ENCODE measurements around the gene ITGB8.

The ITGB8 gene

DNA sequence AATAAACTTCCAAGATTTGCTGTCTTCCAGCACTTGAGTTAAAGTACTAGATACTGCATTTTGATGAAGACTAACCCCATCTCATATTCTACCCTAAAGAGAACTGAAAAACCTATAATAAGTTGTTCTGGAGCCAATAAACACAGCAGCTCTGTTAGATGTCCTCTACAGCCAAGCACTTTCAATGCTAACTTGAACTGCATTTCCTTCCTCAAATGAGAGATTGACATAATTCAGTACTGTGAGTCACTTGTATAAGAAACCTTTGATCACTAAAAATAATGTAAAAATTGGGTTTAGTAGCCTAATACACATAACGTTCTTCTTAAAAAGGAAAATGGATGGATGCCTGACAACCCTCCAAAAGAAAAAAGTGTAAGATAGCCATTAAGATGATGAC lies 81.3 kb downstream of the ITGB8 start:
- H3K4me3 ChIP-seq, result no peak overlapping the region

DNA sequence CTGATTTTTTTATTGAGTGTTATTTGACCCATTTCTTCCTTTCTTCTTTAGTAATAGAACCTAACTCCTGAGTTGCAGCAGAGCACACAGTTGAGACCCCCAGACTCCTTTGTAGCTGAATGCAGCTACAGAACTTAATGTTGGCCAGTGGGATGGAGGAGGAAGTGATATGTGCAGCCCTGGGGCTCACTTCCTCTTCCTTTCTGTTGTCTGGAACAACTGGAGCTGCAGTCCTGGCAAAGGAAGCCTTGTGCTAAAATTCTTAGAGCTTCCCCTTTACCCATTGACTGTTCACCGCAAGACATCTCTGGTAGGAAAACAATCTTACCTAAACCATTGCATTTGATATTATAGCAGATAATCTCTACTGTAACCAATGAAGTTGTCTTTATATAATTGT lies 86.6 kb downstream of the ITGB8 start:
- Histone ChIP-seq H3K36me3 (ENCODE audit: insufficient read depth, low read length) (no peaks in the 10 kb centered on the region), H3K9me3 (ENCODE audit: low read depth, low read length) (no peaks in the 10 kb centered on the region), H3K4me3 (no peak overlapping the region), H3K27ac (no peak overlapping the region), H3K9ac (ENCODE audit: insufficient read length) (no peak overlapping the region)
- no peak for DNase-seq (ENCODE audit: low read depth, low spot score)
- TF ChIP-seq POLR2AphosphoS5 (IDR thresholded peaks at IDR 0.05; ENCODE audit: borderline replicate concordance, low read depth, low read length), result no peak
- no peak for TF ChIP-seq EZH2 (IDR thresholded peaks at IDR 0.05)
- no peak for TF ChIP-seq FOXP2 (optimal IDR thresholded peaks at IDR 0.05; ENCODE audit: control extremely low read depth, extremely low read length, insufficient read depth)

More for the DNA sequence above, 81.3 kb downstream of the ITGB8 start:
- DNase-seq (ENCODE audit: low read depth, low spot score), result no peak
- Histone ChIP-seq H3K9ac (ENCODE audit: insufficient read length) (no peak overlapping the region), H3K9me3 (ENCODE audit: low read depth, low read length) (no peaks in the 10 kb centered on the region), H3K36me3 (ENCODE audit: insufficient read depth, low read length) (no peaks in the 10 kb centered on the region), H3K27ac (no peak overlapping the region)
- no peak for TF ChIP-seq FOXP2 (optimal IDR thresholded peaks at IDR 0.05; ENCODE audit: control extremely low read depth, extremely low read length, insufficient read depth)
- no peak for TF ChIP-seq EZH2 (IDR thresholded peaks at IDR 0.05)
- no peak for TF ChIP-seq POLR2AphosphoS5 (IDR thresholded peaks at IDR 0.05; ENCODE audit: borderline replicate concordance, low read depth, low read length)

DNA sequence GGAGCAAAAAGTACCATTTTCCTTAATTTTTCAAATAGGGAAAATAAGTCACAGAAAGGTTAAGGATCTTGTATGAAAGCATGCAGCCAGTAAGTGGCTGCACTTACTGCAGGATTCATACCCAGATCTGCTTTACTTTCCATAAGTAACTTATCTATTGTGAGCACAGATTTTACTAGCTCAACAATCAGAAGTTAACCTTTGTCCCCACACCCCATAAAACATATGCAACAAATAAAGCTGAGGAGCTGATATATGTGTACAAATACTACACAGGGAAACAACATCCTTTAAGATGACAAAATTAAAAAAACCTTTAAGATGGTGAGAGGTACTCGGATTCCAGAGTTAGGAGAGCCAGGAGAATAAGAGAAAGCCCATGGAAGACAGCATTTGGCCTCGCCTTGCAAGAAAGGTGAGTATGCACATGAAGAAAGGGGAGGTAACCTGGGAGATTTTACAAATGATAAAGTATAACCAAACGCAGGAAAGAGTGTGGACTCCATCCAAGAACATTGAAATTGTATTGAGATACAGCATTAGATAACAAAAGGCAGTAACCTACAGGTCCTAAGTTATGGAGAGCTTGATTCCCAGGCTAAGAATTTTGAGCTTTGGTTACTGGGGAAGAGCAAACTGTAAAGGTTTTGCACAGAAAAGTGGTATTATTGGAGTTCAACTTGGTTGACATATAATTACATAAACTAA lies 87.1 kb downstream of the ITGB8 start:
- no peak overlapping the region for H3K27ac ChIP-seq
- no peaks in the 10 kb centered on the region for H3K36me3 ChIP-seq (ENCODE audit: insufficient read depth, low read length)
- H3K9ac ChIP-seq (ENCODE audit: insufficient read length), result no peak overlapping the region
- TF ChIP-seq EZH2 (IDR thresholded peaks at IDR 0.05) (no peak), POLR2AphosphoS5 (IDR thresholded peaks at IDR 0.05; ENCODE audit: borderline replicate concordance, low read depth, low read length) (no peak), FOXP2 (optimal IDR thresholded peaks at IDR 0.05; ENCODE audit: control extremely low read depth, extremely low read length, insufficient read depth) (no peak)
- DNase-seq (ENCODE audit: low read depth, low spot score), result no peak
- no peak overlapping the region for H3K4me3 ChIP-seq
- H3K9me3 ChIP-seq (ENCODE audit: low read depth, low read length), result no peaks in the 10 kb centered on the region

GRCh38 chr7:20424500-20424899 lies 93.8 kb downstream of the ITGB8 start:
- no peak overlapping the region for H3K4me3 ChIP-seq
- TF ChIP-seq POLR2AphosphoS5 (IDR thresholded peaks at IDR 0.05; ENCODE audit: borderline replicate concordance, low read depth, low read length), result no peak
- H3K9ac ChIP-seq (ENCODE audit: insufficient read length), result no peak overlapping the region
- no peaks in the 10 kb centered on the region for H3K36me3 ChIP-seq (ENCODE audit: insufficient read depth, low read length)
- no peaks in the 10 kb centered on the region for H3K9me3 ChIP-seq (ENCODE audit: low read depth, low read length)
- no peak for DNase-seq (ENCODE audit: low read depth, low spot score)
- H3K27ac ChIP-seq, result no peak overlapping the region

GRCh38 chr7:20430664-20431063 lies 100.0 kb downstream of the ITGB8 start:
- TF ChIP-seq FOXP2 (optimal IDR thresholded peaks at IDR 0.05; ENCODE audit: control extremely low read depth, extremely low read length, insufficient read depth), result no peak
- Histone ChIP-seq H3K4me3 (no peak overlapping the region), H3K9ac (ENCODE audit: insufficient read length) (no peak overlapping the region), H3K9me3 (ENCODE audit: low read depth, low read length) (no peaks in the 10 kb centered on the region), H3K36me3 (ENCODE audit: insufficient read depth, low read length) (no peaks in the 10 kb centered on the region), H3K27ac (no peak overlapping the region)
- DNase-seq (ENCODE audit: low read depth, low spot score), result no peak

- no peak for DNase-seq (ENCODE audit: low read depth, low spot score)
- TF ChIP-seq FOXP2 (optimal IDR thresholded peaks at IDR 0.05; ENCODE audit: control extremely low read depth, extremely low read length, insufficient read depth) (no peak), EZH2 (IDR thresholded peaks at IDR 0.05) (no peak), POLR2AphosphoS5 (IDR thresholded peaks at IDR 0.05; ENCODE audit: borderline replicate concordance, low read depth, low read length) (no peak)
- no peaks in the 10 kb centered on the region for H3K36me3 ChIP-seq (ENCODE audit: insufficient read depth, low read length)
- H3K27ac ChIP-seq, result no peak overlapping the region
- H3K9ac ChIP-seq (ENCODE audit: insufficient read length), result no peak overlapping the region
- no peak overlapping the region for H3K4me3 ChIP-seq
- no peaks in the 10 kb centered on the region for H3K9me3 ChIP-seq (ENCODE audit: low read depth, low read length)
These were observed 100.4 kb downstream of the ITGB8 start for GRCh38 chr7:20431146-20431545.

GRCh38 chr7:20432071-20432470 lies 101.4 kb downstream of the ITGB8 start:
- no peak overlapping the region for H3K9ac ChIP-seq (ENCODE audit: insufficient read length)
- H3K27ac ChIP-seq, result no peak overlapping the region
- no peaks in the 10 kb centered on the region for H3K9me3 ChIP-seq (ENCODE audit: low read depth, low read length)
- no peaks in the 10 kb centered on the region for H3K36me3 ChIP-seq (ENCODE audit: insufficient read depth, low read length)
- DNase-seq (ENCODE audit: low read depth, low spot score), result no peak
- H3K4me3 ChIP-seq, result no peak overlapping the region
- TF ChIP-seq FOXP2 (optimal IDR thresholded peaks at IDR 0.05; ENCODE audit: control extremely low read depth, extremely low read length, insufficient read depth) (no peak), POLR2AphosphoS5 (IDR thresholded peaks at IDR 0.05; ENCODE audit: borderline replicate concordance, low read depth, low read length) (no peak), EZH2 (IDR thresholded peaks at IDR 0.05) (no peak)

GRCh38 chr7:20435305-20435704 lies 104.6 kb downstream of the ITGB8 start:
- H3K27ac ChIP-seq, result no peak overlapping the region
- DNase-seq (ENCODE audit: low read depth, low spot score), result no peak
- no peaks in the 10 kb centered on the region for H3K9me3 ChIP-seq (ENCODE audit: low read depth, low read length)
- no peaks in the 10 kb centered on the region for H3K36me3 ChIP-seq (ENCODE audit: insufficient read depth, low read length)
- no peak overlapping the region for H3K4me3 ChIP-seq
- H3K9ac ChIP-seq (ENCODE audit: insufficient read length), result no peak overlapping the region
- TF ChIP-seq EZH2 (IDR thresholded peaks at IDR 0.05) (no peak), FOXP2 (optimal IDR thresholded peaks at IDR 0.05; ENCODE audit: control extremely low read depth, extremely low read length, insufficient read depth) (no peak), POLR2AphosphoS5 (IDR thresholded peaks at IDR 0.05; ENCODE audit: borderline replicate concordance, low read depth, low read length) (no peak)

GRCh38 chr7:20438248-20438647 lies 107.5 kb downstream of the ITGB8 start:
- Histone ChIP-seq H3K4me3 (no peak overlapping the region), H3K27ac (no peak overlapping the region)
- TF ChIP-seq EZH2 (IDR thresholded peaks at IDR 0.05) (no peak), FOXP2 (optimal IDR thresholded peaks at IDR 0.05; ENCODE audit: control extremely low read depth, extremely low read length, insufficient read depth) (no peak), POLR2AphosphoS5 (IDR thresholded peaks at IDR 0.05; ENCODE audit: borderline replicate concordance, low read depth, low read length) (no peak)

More at GRCh38 chr7:20438248-20438647, 107.5 kb downstream of the ITGB8 start:
- no peaks in the 10 kb centered on the region for H3K9me3 ChIP-seq (ENCODE audit: low read depth, low read length)
- no peak overlapping the region for H3K9ac ChIP-seq (ENCODE audit: insufficient read length)
- H3K36me3 ChIP-seq (ENCODE audit: insufficient read depth, low read length), result no peaks in the 10 kb centered on the region
- no peak for DNase-seq (ENCODE audit: low read depth, low spot score)

Data from SK-N-MC (cell line).